Fibroblast of upper back skin (primary cell): ENCODE measurements around the gene VEZT.
"Not testable (repeated sequence)": the region's sequence is repeated elsewhere in the genome, so short reads cannot be mapped to it uniquely, and the experiment has no call there.

Source experiments
- DNase-seq: peaks from one replicate; pipeline ENCODE4 v3.0.0-alpha.2; 2013

The VEZT gene, protein sequence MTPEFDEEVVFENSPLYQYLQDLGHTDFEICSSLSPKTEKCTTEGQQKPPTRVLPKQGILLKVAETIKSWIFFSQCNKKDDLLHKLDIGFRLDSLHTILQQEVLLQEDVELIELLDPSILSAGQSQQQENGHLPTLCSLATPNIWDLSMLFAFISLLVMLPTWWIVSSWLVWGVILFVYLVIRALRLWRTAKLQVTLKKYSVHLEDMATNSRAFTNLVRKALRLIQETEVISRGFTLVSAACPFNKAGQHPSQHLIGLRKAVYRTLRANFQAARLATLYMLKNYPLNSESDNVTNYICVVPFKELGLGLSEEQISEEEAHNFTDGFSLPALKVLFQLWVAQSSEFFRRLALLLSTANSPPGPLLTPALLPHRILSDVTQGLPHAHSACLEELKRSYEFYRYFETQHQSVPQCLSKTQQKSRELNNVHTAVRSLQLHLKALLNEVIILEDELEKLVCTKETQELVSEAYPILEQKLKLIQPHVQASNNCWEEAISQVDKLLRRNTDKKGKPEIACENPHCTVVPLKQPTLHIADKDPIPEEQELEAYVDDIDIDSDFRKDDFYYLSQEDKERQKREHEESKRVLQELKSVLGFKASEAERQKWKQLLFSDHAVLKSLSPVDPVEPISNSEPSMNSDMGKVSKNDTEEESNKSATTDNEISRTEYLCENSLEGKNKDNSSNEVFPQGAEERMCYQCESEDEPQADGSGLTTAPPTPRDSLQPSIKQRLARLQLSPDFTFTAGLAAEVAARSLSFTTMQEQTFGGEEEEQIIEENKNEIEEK

DNA sequence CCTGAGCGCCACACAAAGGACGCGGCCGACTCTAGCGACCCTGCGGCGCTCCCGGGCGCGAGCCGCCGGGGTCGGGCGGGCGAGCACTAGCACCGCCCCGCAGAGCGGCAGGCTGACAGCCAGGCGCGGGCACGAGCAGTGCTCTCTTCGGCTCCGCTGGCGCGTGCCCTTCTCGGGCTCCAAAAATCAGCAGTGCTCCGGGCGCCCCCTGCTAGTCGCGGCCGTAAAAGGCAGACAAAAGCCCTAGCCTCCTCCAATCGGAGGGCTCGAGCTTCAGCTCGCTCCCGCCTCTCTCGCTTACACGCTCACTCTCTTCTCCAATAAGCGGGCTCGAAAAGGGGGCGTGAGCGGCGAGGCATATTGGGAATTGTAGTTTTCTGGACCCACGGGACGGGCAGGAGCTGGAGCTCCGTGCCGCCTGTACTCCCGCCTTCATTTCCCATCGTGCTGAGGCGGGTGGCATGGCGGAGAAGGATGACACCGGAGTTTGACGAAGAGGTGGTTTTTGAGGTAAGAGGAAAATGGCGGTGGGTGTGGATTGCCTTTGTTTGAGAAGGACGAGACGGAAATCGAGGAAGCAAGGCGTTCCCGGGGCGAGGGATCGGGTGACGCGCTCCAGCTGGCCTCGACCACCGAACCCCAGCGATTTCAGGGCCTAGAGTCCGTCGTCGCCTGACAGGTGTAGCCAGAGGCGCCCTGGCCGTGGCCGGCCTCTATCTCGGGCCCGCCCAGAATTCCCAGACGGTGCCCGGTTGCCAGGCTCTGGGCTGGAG lies at the start of gene VEZT, which contains the start of gene FGD6:
Gene VEZT, plus strand, starts transcription at position 431 of the 773 bp plus-strand sequence. Its CDS starts 44 bp downstream, at position 475.
Gene FGD6, minus strand, starts transcription at position 91 of the 773 bp plus-strand sequence. CDS start 227 bp downstream, outside the sequence.
- DNase-seq: peak; percentile 99

DNA sequence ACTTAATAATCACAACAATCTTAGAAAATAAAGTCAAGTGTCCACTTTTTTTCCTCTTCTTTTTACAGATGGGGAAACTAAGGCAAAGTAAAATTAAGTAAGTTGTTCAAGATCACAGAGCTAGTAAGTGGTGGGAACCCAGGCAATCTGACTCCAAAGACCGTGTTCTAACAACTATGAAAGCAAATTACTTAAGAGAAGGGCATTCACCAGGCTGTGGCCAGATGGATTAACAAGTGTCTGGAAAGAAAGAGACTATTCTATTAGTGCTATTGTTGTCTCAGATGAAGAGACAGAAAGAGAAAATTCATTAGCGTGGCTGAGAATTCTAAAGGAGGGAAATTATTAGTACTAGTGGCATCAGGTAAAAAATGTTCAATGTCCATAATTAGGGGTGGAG lies 48.9 kb upstream of the VEZT start:
- DNase-seq: no peak

DNA sequence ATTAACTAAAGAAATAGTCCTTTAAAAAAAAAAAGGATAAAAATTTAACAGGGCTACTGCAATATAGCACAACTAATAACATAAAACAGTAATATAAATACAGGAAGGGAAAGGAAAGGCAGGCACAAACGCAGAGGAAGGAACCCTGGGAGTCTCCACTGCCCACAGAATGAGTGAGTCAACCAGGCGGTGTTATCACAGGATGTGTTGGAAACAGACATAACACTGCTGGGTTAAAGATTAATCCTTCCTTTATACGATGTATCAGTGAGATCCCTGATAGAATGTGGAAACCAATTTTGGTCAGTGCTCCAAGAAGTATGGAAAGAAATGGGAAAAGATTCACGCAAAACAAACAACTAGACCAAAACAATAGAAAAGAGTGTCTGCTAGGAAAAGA lies 48.2 kb upstream of the VEZT start:
- peak; percentile 63 for DNase-seq

DNA sequence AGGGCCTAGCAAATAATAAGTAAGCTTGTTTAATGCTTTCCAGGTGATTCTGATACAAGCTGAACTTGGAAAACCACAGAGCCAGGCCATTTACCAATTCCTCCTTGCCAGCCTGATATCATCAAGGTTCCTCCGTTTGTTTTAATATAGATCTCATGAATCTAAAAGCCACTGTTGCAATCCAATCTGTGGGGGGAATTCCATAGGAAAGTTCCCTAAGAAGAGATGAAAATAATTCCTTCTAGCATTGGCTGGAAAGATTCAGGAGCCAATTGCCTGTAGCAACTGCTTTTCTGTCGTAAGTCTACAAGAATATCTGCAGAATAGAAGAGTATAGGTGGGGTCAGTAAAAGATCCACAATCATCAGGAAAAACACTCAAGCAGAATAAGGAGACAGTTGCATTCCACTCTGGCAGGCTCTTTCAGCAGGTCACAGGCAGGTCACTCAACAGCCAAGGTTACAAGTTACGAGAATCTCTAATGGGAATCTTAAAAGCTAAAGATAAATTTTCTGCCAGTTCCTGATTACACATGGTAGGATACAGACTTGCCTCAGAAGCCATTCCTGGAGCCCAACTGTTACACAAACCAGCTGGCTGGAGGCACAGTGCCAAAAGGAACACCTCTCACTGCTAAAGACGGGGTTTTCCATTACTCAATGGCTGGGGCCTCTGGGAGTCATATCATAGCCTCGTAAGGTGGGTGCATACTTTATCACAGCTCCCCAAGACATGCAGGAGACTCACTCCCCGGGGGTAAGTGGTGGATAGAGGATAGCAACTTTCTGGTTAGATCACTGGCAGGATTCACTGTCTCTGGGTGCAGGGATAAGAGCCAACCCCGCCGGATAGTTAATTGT lies 44.0 kb upstream of the VEZT start:
- peak; percentile 87 for DNase-seq

DNA sequence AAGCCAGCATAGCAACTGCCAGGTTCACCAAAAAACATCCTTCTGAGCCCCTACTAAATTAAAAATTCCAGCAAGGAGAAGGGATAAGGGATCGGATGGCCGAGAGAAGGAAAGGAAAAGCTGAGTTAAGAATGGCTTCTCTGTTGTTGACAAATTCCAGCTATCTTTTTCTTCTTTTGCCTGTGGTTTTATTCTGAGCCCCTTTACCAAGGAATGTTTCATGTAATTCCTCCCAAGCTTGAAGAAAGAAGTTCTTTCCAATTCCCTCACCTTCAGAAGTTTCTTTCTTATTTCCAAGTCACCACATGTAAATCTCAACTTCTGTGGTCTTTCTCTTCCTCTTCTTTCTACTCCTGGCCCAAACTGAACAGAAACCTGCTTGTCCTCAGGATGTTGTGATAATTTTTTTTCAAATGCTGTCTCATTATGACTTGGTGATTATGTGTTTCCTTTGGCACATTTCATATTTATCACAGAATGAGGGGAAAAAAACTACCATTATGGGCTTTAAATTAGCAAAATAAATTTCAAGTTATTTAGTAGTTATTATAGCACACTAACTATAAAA lies 40.3 kb upstream of the VEZT start:
- peak; percentile 3 for DNase-seq

DNA sequence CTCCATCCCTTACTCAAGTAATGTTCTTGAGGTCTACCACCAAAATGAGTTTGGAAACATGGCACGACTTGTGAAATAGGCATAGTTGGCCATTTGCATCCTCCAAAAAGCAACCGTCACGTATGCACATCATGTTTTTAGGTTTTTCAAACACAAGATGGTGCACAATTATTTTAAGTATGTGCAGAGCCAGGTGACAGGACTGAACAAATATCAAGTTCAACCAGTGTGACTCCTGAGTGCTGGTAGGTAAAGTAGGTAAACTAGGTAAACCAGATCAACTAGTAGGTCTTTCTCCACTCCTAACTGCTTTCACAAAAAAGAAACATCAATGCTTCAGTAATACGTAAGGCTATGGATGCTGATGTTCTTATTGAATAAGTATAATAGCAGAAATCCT lies 39.5 kb upstream of the VEZT start:
- DNase-seq: no peak

DNA sequence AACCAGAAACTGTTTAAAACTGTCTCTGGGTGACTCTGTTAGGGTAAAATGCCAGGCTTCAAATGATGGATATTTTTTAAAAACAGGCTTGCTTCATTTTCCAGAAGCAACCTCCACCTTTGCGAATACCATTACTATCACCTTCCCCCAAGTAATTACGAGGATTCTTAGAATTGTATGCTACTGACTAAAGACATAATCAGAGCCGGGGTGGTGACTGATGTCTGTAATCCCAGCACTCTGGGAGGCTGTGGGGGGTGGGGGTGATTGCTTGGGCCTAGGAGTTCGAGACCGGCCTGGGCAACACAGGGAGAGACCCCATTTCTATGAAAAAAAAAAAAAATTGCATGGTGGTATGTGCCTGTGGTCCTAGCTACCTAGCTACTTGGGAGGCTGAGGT lies 38.6 kb upstream of the VEZT start:
- peak; percentile 8 for DNase-seq

DNA sequence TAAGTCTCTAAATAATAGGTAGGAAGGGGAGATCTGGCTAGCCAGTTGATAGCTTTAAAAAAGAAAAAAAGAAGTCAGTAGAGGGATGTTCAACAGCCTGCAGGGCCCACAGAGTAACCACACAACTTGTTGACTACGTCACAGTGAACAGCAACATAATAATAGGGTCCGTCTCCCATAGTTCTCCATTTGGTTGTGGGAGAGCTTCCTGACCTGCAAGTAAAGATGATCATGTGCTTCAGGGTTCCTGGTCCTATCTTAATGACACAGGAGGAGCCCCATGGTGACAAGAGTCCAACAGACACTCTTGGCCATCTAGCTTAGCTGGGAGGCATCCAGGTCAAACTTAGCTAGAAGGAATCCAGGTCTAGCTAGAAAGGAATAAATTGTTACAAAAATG lies 36.5 kb upstream of the VEZT start:
- DNase-seq: no peak

DNA sequence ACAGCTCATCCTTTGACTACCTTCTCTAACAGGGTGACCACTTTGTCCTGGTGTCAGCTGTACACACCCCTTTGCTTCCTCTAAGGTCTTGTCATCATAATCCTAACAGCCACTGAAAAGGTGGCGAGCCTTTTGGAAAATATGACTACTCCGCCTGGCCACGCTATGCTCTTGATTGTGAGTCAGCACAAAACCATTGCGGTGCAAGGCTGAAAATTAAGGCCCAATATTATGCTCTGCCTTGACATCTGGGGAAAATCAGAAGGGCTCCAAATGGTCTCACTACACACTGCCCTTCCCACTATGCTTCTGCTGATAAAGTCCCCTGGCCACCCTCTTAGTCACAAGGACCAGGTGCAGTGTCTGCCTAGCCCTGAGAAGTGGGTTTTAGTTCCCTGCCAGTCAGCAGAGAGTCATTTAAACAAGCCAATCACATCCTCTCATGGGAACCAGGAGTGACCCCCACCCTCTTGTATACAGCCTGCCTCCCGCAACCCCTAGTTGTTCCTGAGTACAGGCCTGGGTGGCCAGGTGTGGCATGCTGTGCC lies 34.7 kb upstream of the VEZT start:
- DNase-seq: peak; percentile 82

DNA sequence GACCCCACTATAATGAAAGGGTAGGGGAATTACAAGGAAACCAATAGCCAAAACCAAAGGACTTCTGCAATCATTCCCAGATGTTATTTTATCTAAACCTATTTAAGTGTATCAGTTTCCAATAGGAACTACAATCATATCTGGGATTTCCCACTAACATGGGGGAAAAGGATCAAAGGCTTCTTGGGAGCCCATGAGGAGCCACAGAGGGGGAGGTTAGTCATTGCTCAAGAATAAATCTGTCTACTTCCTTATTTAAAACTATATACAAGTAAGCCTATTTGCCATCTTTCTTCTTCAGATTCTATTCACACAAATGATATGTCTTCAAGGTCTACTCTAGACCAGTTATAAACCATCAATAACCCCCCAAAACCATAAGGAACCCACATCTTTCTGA lies 33.5 kb upstream of the VEZT start:
- no peak for DNase-seq

DNA sequence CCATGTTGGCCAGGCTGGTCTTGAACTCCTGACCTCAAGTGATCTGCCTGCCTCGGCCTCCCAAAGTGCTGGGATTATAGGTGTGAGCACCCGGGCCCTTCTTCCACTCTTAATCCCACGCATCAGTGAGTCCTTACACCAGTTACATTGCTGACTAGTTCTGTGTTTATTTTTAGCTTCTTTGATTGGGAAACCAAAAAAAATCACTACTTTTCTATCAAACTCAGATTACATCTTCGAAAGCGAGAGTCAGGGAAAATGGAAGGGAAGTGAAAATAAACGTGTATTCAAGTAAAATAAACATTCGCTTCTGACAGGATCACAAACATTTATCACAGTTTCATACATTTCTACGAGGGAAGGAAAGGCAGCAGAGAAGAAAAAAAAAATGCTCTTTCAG lies 32.5 kb upstream of the VEZT start:
- DNase-seq: no peak

DNA sequence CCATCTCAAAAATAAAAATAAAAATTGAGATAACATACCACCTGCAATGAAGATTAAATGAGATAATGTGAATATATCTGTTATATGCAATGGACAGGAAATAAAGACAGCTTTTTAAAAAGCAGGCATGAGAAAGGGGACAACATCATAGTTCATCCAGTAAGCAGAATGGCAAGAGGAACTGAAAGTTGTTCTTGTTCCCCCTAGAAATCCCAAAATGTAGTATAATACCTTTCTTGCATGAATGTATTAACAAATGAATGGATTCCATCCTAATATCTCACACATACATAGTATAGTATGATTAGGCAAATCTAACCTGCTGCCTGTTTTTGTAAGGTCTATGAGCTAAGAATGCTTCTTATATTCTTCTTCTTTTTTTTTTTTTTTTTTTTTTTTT lies 31.8 kb upstream of the VEZT start:
- DNase-seq: no peak

DNA sequence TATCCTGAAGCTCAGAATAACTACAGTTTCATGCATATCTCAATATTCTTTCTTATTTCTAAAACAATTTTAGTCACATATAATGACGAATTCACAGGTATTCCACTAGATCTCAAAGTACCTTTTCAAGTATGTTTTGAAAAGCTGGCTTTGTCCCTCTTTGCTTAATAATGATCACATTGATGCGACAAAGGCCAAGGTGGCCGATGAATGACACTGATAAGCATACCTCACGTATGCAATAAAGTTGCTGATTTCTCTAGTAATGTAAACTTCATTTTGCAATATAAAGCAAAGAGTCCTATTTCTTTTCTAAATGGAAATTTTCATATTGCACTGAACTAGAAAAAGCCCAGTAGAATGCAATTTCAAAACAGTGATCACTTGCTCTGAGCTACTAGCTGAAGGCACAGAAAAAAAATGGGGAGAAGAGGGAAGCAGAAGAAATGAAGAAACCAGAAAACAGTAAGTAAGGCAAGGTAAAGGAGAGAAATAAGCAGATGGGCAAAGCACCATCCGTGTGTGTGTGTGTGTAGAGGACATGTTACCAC lies 29.7 kb upstream of the VEZT start:
- no peak for DNase-seq

DNA sequence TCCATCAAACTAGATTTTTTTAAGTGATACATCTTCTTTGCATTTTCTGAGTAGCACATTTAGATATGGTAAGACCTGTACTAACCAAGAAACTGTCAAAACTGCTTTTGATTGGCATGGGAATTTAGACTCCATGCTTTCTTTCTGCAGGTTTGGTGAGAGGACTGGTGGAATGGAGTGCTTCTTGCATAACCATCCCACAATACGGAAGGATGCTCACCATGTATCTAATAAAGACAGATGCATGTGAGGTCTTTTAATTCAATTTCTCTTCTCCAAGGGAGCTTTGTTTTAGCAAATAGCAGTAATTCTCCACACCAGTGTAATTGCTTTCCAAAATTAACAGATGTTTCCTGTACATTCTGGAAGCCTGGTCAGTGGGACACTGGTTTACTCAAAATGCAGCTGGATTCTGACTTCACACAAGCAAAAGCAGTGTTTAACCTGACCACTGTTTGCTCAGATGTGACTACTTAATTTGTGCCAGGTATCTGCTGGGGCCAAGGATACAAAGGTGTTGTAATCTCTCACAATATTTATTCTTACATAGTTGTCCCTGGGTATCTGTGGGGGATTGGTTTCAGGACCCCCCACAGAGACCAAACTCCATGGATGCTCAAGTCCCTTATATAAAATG lies 26.4 kb upstream of the VEZT start:
- no peak for DNase-seq

DNA sequence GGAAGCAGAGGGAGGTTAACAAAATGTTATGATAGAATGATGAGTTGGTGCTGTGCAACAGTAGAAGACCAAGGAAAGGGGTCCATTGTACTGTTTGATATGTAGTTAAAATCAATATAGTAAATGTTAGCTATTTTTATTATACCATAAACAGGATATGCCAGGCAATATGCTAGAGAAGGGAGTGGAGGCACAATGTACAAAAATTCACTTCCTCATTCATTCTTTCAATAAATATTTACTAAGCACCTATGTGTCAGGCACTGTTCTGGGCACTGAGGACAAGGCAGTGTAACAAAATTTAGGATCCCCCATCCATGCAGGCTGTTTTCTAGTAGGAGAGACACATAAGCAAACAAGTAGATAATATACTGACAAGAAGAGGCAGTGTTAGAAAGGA lies 25.3 kb upstream of the VEZT start:
- no peak for DNase-seq

DNA sequence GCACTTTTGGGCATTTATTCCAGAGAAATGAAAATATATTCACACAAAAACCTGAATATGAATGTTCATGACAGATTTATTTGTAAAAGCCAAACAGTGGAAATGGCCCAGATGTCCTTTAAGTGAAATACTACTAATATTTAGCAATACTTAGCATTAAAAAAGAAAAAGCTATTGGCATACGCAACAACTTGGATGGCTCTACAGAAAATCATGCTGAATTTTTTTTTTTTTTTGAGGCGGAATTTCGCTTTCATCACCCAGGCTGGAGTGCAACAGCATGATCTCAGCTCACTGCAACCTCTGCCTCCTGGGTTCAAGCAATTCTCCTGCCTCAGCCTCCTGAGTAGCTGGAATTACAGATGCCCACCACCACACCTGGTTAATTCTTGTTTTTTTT lies 24.5 kb upstream of the VEZT start:
- no peak for DNase-seq

DNA sequence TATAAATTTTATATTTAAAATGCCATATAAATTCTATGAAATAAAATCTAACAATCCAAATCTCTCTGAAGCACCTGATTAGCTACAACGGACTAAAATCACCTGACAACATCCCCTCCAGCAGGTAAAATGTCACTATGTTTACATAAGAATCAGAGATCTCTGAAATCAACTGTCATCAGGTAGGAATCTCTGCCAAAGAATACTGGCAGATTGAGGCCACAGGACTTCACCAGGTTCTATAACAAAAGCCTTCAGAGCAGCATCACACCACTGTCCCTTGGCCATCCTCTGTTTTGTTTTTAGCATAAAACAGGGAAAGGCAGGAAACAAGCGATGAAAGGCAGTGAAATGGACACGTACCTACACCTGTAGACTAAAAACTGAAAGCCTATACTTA lies 22.5 kb upstream of the VEZT start:
- DNase-seq: no peak

DNA sequence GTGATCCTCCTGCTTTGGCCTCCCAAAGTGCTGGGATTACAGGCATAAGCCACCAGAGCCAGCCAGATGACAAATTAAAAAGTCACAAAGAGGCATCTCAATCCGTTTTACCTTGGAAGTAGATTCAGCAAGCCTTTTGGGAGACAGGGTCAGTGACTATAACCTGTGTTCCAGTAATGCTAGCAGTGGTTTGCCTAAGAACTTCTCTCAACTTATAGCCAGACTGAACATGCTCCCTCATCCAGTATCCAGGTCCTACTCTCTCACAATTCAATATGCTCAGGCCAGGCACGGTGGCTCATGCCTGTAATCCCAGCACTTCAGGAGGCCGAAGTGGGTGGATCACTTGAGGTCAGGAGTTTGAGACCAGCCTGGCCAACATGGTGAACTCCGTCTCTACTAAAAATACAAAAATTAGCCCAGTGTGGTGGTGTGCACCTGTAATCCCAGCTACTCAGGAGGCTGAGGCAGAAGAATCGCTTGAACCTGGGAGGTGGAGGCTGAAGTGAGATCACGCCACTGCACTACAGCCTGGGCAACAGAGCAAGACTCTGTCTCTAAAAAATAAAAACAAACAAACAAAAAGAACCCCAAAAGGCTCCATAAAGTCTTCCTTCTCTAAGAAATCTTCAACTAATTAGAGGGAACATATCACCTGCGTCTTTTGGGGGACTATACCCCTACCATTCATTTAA lies 20.6 kb upstream of the VEZT start:
- DNase-seq: not testable (repeated sequence)

DNA sequence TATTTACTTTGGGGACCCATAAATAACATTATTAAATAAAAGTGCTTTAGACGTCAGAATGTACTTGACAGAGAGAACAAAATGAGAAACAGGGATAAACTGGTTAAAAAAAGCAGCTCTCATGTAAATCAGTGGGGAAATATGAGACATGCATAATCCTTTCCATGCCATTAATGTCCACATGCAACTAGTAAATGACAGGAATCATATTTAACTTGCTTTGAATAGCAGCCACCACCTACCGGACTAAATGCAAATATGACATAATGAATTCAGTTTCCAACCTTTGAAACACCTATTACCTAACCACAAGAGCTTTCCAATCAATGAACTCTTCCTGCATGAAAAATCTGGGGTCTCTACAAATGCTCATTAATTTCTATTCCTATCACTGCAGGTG lies 20.0 kb upstream of the VEZT start:
- DNase-seq: no peak

DNA sequence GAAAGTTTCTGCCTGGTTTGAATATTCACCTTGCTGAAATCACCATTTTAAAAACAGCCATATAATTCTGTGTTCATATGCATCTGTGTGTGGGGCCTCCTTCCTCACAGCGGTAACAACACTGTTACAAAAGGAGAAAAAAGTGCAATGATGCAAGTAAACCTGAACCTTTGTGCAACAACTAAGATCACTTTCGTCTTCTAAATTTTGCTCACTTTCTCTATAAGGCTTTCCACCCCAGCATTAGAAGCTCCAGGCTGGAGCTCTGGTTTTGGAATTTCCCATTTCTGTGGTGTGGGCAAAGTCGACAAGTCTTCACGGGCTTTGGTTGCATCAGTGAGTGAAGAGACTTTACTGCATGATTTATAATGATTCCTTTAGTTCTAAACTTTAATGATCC lies 18.7 kb upstream of the VEZT start:
- peak; percentile 34 for DNase-seq
